ENCODE results near the gene ADAM8.
A peak's percentile ranks its signal among the peaks of the same experiment; 100 is the strongest.
"Not testable (repeated sequence)": the region's sequence is repeated elsewhere in the genome, so short reads cannot be mapped to it uniquely, and the experiment has no call there.

Gene ADAM8

DNA sequence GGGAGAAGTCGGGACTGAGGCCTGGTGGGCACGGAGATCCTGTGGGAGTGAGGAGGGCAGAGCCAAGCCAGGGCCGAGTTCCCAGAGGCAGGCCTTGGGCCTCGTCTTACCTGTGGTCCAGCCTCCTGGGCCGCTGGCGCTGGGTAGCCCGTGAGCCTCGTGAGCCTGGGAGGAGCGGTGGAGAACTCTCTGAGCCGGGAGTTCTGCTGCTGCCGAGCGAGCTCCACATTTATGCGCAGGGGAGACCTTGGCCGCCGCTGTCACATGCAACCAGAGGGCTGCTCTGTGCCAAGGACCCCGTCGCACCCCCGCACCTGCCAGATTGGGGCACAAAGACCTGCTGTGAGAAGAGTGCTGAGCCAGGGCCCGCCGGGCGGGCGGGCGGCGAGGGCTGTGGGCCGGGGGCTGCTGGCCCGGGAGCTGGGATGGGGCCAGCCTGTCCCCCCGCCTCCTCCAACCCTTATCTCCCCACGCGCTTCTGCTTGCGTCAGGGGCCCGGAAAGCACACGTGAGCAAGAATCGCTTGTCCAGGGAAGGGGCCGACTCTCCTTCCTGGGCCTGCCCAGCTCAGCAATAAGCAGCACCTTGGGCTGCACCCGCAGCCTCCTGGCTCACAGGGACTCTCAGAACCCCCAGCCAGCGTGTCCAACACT, 28.9 kb downstream of the ADAM8 start:
- no peak for DNase-seq

DNA sequence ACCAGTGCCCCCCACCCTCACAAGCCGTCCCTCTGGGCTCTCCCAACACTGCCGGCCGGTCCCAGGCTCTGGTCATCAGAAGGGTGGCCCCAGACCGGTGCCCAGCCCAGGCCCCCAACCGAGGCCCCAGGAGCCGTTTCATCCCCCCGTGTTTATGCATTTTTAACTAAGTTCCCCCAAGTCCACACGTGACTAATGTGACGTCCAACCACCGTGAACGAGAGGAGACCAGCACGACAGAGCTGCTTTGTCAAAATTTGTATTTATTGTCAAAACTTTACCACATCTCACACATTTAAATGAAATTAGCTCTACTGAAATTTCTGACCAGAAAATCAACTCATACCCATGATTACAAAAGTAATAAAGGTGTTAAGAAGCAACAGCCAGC, 30.4 kb downstream of the ADAM8 start:
- DNase-seq = no peak

GRCh38 chr10:133245439-133246235, 31.0 kb downstream of the ADAM8 start:
- DNase-seq = no peak

DNA sequence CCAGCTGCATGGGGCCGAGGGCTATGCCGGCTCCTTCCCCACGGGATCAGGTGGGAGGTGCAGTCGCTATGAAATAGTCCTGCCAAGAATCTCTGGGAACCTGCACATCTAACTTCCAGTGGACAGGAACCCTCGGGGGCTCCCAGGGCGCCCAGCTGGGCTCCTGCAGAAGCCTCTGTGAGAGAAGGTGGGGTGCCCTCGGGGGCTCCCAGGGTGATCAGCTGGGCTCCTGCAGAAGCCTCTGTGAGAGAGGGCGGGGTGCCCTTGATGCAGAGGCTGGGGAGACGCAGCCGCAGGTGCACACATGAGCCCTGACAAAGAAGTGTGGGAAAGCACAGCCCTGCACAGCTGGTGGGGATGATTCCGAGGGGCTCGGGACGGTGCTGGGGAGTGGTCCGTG, 33.1 kb downstream of the ADAM8 start:
- no peak for DNase-seq

DNA sequence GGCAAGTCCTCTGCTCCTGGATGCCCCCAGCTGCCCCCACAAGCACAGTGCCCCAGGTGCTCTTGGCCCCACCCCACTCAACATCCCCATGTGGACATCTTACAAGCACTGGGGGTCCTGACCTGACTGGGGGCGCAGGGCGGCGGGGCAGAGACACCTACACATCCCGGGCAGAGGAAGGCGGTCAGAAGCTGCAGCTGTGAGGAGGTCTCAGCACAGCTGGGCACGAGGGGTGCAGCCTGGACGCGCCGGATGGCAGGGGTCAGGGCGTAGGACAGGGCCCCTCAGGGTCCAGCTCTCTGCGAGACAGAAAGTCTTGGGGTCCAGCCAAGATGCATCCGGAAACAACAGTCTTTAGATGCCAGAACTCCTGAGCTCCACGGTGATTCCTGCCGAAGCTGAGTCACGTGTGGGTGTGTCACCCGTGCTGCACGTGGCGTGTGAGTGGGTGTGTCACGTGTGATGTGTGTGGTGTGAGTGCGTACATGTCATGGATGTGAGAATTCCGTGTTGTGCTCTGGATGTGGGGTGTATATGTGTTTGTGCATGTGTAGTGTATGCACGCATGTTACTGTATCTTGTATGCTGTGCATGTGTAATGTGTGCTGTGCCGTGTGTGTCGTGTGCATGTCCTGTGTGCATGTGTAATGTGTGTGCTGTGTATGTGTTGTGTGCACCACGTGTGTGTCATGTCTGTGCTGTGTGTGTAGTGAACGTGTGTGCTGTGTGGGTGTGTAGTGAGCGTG, 33.9 kb downstream of the ADAM8 start:
- DNase-seq = no peak

DNA sequence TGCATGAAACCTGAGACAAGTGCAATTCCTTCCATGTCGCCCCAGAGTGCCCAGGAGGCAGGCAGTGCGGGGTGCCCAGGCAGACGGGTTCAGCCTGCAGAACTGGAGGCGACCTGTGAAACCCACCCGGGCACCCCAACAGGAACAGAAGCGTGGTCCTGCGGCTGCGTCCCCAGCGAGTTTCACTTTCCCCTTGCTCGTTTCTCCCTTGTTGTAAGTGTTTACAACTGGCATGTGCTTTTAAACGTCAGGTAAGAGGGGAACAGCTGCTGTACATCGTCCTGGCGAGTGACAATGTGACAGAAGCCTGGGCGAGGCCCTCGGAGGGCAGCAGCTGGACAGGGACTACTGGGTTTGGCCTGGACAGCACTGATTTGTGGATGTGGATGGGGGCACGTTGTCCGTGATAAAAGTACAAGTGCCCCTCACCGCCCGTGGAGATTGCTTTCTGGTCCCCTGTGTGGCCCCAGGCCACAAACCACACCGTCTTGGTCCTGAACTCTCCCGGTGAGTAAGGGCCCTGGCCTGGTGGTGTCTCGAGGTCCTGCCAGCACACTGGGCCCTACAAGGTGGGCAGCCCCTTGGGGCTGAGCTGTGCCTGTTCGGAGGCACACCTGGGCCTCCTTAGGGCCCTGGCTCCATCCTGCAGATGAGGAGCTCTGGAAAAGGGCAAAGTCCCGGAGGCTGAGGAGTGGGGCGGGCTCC, 35.0 kb downstream of the ADAM8 start:
- no peak for DNase-seq

- DNase-seq = no peak
Measured at GRCh38 chr10:133239990-133240389, 36.7 kb downstream of the ADAM8 start.

- DNase-seq = no peak
Measured at GRCh38 chr10:133238466-133238804, 38.2 kb downstream of the ADAM8 start.

DNA sequence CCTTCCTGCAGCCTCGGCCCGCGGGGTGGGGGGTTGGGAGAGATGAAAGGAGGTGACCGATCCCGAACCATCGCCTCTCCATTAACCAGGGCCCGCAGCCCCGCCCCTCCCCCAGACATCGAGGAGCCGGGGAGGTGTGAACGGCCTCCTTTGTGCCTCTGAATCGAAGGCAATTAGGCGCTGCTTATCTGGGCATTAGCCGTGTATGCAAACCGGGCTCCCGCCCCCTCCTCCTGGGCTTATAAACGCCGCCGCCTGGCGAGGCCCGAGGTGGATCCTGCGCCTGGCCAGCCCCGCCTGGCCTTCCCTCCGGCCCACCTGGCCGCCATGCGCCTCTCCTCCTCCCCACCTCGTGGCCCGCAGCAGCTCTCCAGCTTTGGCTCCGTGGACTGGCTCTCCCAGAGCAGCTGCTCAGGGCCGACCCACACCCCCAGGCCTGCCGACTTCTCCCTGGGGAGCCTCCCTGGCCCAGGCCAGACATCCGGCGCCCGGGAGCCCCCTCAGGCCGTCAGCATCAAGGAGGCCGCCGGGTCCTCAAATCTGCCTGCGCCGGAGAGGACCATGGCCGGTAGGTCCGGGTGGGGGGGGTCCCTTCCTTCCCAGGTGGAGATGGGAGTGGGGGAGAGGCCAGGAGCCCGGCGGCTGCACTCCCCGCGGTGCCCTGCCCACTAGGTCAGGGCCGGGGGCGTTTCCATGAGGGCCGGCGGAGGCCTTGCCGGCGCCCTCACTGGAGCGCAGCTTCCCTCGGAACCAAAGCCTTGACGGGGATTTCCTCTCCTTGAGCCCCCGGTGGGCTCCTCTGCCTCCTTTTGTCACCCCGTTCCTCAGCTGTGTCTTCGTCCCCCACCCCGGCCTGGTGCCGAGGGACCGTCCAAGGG, 38.8 kb downstream of the ADAM8 start, which contains the start of gene VENTX:
TSS of gene VENTX (plus strand) at position 268 of the 878 bp plus-strand sequence. CDS start at position 328, 60 bp downstream.
- no peak for DNase-seq

DNA sequence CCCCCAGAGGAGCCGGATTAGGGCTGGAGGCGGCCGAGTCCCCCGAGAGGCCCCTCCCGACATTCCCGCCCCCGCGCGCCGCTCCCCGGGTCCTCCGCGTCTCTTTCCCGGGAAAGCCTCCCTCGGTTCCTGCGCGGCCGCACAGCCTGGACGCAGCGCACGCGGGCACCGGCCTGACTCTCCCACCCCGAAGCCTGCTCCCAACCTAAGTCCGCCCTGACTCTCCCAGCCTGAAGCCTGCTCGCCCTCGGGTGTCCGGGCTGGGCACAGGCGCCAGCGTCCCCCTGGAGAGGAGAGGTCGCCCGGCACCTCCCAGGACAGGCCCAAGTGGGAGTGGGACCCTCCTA, 39.5 kb downstream of the ADAM8 start:
- no peak for DNase-seq

GRCh38 chr10:133236401-133237240, 40.0 kb downstream of the ADAM8 start:
- no peak for DNase-seq

GRCh38 chr10:133235932-133236331, 40.7 kb downstream of the ADAM8 start:
- DNase-seq = peak; percentile 43

GRCh38 chr10:133235265-133235855, 41.3 kb downstream of the ADAM8 start:
- DNase-seq = no peak

DNA sequence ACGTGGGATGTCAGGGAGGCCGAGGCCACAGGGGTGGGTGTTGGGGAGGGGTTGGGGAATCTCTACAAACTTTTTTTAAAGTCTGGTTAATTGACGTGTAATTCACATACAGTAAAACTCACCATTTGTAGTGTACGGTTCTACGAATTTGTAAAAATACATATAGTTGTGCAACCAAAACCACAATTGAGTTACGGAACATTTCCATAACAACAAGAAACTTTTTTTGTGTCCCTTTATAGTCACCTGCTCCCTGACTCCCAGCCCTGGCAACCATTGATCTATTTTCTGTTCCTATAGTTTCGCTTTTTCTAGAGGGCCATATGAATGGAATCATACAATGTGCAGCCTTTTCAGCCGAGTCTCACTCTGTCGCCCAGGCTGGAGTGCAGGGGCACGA, 41.9 kb downstream of the ADAM8 start:
- not testable (repeated sequence) for DNase-seq

- DNase-seq = no peak
Measured at GRCh38 chr10:133231946-133232574, 44.6 kb downstream of the ADAM8 start.

- no peak for DNase-seq
Measured at GRCh38 chr10:133231244-133231945, 45.3 kb downstream of the ADAM8 start.

DNA sequence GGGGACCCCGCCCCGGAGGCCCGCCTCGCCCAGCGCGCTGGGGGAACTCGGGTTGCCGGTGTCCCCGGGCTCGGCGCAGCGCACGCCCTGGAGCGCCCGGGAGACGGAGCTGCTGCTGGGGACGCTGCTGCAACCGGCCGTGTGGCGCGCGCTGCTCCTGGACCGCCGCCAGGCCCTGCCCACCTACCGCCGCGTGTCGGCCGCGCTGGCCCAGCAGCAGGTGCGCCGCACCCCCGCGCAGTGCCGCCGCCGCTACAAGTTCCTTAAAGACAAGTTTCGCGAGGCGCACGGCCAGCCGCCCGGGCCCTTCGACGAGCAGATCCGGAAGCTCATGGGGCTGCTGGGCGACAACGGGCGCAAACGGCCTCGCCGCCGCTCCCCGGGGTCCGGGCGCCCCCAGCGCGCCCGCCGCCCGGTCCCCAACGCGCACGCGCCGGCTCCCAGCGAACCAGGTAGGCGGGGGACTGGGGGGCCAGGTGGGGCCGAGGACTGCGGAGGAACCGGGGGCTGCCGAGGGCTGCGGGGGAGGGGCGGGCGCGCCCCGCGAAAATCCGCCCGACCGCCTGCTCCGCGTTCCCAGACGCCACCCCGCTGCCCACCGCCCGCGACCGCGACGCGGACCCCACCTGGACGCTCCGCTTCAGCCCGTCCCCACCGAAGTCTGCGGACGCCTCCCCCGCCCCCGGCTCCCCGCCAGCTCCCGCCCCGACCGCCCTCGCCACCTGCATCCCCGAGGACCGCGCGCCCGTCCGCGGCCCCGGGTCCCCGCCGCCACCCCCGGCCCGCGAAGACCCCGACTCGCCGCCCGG, 46.1 kb downstream of the ADAM8 start:
- peak; percentile 48 for DNase-seq

DNA sequence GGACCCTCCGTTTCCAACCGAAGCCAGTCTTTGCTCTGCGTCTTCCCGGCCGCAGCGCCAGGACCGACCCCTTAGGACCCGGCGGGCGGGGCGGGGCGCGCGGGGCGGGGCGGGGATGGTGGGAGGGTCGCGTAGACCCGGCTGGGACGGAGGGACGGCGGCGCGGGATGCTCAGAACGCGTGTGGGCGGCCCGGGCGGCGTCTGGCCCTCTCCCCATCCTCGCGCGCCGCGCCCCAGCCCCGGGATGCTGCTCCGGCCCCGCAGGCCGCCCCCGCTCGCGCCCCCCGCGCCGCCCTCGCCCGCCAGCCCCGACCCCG, 46.7 kb downstream of the ADAM8 start, which contains the start of gene UTF1:
TSS of gene UTF1 (plus strand) at position 174 of the 318 bp plus-strand sequence. CDS start at position 246, 72 bp downstream.
- DNase-seq = no peak

Data from suppressor macrophage treated with lipopolysaccharide for 4 hours (primary cell).